Skin epidermis (tissue), 12 donors: ENCODE results near the gene SMARCE1.
A peak's percentile ranks its signal among the peaks of the same experiment; 100 is the strongest.

Experiments
- H3K27ac ChIP-seq, 21 experiments: fragments of 200-600 bp; sonication (generic) in 11 of 21; one replicate each; pipeline ENCODE4 v1.5.0; 2020; ENCODE audit warnings: mild to moderate bottlenecking in 3 of 21, inconsistent platforms in 2 of 21, moderate library complexity in 2 of 21
- H3K4me3 ChIP-seq, 7 experiments: fragments of 200-600 bp; sonication (generic) in 2 of 7; one replicate each; pipeline ENCODE4 v1.5.0; 2020; ENCODE audit warnings: inconsistent platforms in 2 of 7, mild to moderate bottlenecking in 2 of 7, moderate library complexity in 1 of 7

SMARCE1 gene

DNA sequence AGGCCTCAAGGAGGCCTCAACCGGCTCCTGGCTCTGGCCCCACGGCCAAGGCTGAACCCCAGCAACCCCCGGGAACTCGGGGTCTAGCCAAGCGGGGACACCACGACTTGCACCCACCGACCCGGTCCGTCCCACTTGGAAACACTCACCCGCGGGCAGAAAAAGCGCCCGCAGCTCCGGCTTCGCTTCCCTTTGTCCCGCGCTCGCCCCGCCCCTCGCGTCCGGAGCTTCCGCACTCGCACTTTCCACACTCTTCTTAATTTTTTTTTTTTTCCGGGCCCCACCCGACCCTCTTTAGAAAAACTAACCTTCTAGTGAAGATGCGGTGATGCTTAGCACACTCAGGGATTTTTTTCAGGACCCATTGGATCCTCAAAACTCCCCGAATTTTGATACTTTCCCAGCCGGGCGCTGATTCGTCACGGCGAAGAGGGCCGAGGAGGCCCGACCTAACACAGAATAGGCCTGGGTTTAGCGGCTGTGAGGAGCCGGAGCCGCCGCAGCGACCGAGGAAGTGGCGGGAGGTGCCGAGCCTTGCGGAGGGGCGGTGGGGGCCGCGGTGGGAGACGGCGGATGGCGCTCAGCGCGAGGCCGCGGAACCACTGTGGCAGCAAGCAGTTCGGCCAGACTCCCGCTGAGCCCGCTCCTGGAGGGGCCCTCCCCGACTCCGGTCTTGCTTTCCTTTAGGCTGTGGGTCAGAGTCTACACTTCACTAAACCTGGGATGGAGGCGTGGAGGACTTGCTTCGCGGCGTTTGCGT lies at the start of gene SMARCE1:
Gene SMARCE1 (minus strand): TSS at position 195 of the 760 bp plus-strand sequence. CDS start 2,016 bp downstream, outside the sequence.
- Histone ChIP-seq H3K27ac (peak within 1 kb of the TSS; percentile 96 to 100 (median 99)), H3K4me3 (peak within 1 kb of the TSS; percentile 63 to 96 (median 84))

DNA sequence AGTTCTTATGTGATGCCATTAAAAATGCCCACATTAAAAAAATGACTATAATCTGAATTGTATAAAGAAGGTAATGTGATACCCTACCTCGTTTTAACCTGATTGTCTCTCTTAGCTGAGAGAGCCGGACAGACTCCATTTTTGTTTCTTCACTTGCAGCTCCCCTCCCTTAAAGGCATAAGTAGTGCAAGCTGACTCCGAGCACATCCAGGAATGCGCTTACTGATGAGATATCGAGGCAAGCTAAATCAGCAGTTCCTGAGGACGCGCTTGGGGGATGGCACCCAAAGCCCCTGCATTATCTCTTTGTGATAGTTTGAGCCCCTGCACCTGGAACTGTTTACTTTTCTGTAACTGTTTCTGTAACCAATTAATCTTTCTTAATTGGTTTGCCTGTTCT lies 49.7 kb upstream of the SMARCE1 start:
- H3K27ac ChIP-seq: no peak overlapping the region
- H3K4me3 ChIP-seq: no peak overlapping the region

DNA sequence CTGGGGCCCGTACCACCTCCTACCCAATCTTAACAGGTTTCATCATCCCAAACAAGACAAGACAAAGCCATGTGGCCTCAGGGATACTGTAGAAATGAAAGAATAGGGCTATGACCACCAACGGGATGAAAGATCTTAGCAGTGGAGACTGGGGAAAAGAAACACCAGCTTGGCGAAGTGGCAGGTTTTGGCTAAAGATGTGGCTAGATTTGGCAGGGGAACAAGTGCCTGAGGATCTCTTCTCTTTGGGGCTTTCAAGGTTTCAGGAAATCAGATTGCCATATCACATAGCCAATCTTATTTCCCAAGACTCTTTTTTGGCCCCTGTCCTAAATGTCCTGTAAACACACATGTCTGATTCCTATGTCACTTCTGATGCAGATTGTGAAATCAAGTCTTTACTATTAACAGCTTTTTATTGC lies 49.0 kb upstream of the SMARCE1 start:
- H3K4me3 ChIP-seq: no peak overlapping the region
- peak overlapping the region in 1 of 21 experiments; percentile 25 for H3K27ac ChIP-seq

DNA sequence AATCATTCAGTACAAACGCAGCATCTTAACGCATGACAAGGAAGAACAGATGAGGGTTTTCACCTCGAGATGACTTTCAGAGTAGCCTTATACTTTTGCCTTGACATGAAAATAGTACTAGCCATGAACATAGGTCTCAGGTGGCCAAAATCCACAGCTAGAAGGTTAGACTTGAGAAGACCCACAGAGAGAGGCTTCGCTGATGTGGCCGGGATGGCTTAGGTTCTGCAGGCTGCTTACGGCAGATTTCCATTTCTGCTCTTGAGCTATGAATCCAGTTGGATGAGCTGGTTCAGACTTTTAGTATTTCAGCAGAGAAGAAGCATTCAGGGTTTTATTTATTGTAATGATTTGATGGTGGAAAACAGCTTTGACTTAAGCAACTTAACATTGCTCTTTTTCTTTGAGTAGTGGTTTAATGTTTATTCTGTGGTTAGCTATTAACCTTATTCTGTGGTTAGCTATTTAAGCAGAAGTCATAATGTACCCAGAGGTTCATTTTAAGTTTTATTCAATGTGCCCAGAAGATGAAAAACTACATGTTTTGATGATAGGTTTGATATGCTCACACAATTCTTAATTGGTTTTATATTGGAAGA lies 48.4 kb upstream of the SMARCE1 start:
- no peak overlapping the region for H3K27ac ChIP-seq

DNA sequence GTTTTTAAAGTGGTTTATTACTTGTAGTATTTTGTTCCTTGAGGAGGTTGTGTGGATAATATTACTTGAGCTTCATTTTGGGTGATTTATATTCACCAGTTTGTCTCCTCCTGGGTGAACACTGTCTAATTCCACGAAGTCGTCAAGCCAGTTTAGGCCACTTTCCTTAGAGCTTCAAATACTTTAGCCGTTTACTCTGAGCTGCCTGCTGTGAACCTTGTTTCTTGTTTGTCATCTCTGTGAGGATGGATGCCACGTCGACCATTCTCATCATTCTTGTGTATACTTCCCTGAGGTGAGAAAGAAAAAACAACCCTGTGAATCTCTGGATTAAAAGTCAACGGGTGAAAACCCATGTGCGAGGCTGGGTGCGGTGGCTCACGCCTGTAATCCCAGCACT lies 47.0 kb upstream of the SMARCE1 start:
- Histone ChIP-seq H3K4me3 (no peak overlapping the region), H3K27ac (no peak overlapping the region)

More for the DNA sequence above, 48.4 kb upstream of the SMARCE1 start:
- no peak overlapping the region for H3K4me3 ChIP-seq

DNA sequence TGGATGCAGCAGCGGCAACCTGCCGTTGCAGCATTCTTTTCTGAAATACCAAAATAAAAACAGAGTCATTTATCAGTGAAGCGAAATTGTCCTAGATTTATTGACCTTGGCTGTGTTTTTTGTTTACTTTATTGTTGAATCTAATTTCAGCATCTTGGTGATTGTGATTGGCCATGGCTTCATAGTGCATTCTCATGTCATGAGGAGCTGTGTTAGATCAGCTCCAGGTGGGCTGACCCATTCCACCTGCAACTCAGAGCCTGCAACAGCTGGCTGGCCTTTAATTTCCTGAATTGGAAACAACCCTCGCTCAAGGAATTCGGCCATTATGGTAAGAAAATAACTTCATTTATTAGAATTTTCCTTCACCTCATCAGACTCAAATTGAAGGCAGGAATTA lies 39.5 kb upstream of the SMARCE1 start:
- no peak overlapping the region for H3K27ac ChIP-seq

DNA sequence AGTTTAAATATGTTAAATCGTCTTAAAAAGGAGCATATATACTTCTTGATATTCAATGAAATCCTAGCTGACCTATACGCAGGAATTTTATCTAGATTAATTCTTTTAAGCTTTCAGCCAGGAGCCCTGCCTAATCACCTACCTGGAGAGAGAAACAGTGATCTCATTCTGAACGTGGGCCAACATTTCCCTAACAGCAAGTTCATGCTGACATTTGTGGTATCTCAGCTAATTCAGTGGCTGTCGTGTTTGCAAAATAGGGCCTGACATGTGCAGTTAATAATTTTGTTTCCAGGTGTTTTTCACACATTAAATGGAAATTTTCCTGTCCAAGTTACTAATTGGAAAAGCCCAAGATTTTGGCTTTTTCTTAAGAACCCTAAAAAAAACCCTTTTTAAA lies 38.6 kb upstream of the SMARCE1 start:
- H3K4me3 ChIP-seq: no peak overlapping the region
- no peak overlapping the region for H3K27ac ChIP-seq

More for the DNA sequence above, 39.5 kb upstream of the SMARCE1 start:
- no peak overlapping the region for H3K4me3 ChIP-seq

DNA sequence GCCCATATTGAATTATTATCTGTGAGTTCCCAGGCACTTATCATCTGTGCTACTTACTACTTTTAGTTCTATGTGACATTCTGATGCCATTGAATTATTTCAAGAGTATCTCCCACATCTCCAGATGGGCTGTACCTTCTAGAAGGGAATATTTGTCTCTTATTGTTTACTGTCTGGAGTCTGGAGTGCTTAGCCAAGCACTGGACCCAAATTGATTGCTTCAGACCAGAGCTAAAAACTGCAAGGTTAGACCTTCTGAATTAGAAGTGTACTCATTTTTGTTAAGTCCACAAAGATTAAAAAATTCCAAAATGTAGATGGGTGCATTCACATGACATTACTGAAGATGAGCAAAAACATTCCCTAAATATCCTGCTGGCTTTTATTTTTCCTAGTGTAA lies 33.4 kb upstream of the SMARCE1 start:
- Histone ChIP-seq H3K27ac (no peak overlapping the region), H3K4me3 (no peak overlapping the region)

DNA sequence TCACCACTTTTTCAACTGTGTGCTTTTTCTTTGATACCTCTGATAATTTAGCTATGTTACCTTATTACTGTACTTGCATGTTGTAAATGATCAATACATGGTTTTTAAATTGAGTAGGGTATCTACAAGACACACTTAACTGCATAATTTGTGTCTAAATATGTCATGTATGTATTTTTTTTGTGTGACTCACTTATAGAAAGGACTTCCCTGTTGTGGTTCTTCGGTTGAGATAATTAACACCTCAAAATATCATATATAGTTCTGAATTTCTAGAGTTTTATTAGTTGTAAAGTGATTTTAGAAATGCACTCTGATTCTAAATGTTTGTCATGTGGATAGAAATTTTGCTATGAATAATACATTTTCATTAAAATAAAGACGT lies 31.9 kb upstream of the SMARCE1 start:
- Histone ChIP-seq H3K4me3 (no peak overlapping the region), H3K27ac (no peak overlapping the region)

DNA sequence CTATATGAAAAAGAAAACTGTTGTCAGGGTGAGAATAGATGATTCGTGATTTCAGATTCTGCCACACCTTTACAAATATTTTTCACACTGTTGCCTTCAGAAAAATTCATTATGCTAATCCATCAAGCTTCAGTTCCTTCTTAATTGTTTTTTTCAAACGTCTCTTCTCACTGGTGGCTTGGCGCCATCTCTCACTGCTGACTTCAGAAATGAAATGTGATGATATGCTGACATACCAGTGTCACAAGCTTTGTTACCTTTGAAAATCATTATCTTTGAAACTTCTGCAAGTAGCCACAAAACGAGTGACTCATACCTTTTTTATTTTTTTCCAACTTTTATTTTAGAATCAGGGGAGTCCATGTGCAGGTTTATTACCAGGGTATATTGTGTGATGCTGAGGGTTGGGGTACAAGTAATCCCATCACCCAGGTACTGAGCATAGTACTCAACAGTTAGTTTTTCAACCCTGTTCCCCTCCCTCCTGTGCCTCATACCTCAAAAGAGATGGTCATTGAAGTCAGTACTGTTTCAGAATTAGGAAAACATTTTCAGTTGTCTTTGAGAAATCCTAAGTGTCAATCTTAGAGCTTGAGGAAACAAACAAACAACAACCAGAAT lies 31.4 kb upstream of the SMARCE1 start:
- no peak overlapping the region for H3K4me3 ChIP-seq

DNA sequence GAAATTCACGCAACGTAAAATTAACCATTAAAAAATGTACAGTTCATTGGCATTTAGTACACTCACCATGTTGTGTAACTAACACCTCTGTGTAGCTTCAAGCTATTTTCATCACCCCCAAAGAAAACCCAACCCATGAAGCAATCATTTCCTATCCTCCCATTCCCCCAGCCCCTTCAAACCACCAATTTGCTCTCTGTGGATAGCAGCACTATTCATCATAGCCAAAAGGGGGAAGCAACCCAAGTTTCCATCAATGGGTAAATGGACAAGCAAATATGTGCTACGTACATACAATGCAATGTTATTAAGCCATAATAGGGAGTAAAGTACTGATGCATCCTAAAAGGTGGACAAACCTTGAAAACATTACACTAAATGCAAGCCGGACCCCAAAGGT lies 28.3 kb upstream of the SMARCE1 start:
- Histone ChIP-seq H3K4me3 (no peak overlapping the region), H3K27ac (no peak overlapping the region)

More for the DNA sequence above, 31.4 kb upstream of the SMARCE1 start:
- no peak overlapping the region for H3K27ac ChIP-seq

DNA sequence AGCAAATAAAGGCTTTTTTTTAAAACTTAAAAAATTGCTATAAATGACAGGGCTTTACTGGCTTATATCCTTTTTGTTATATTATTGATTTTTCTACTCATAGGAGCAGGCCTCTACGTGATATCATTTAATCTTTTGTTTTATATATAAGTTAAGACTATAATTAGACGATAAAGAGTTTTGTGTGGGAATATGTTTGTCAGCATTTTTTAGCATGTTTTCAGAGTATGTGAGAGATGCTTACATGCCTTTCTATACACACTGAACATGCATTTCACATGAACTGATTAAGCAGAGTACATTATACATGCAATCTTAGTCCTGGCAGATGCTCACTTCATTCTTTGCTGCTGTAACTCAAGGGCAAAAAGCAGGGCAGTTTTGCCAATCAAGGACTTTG lies 25.0 kb upstream of the SMARCE1 start:
- no peak overlapping the region for H3K27ac ChIP-seq
- H3K4me3 ChIP-seq: no peak overlapping the region

DNA sequence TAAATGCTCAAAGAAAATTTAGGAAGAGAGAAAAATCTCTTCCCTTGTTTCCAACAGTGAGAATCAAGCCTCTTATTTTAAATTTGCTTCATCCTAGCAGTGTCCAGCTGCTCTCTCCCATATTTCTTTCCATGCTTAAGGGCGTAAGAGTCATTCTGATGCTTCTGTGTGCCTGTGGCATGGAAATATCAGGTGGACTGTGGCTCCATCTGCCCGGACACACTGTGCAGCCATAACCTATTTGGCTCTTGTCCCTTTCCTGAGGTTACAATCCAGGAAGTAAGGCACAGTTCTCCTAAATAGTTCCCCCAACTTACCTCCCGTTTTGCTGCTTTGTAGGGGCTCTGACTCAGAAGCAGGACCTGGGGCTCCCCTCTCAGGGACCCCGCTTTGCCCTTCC lies 23.7 kb upstream of the SMARCE1 start:
- Histone ChIP-seq H3K4me3 (no peak overlapping the region), H3K27ac (no peak overlapping the region)

DNA sequence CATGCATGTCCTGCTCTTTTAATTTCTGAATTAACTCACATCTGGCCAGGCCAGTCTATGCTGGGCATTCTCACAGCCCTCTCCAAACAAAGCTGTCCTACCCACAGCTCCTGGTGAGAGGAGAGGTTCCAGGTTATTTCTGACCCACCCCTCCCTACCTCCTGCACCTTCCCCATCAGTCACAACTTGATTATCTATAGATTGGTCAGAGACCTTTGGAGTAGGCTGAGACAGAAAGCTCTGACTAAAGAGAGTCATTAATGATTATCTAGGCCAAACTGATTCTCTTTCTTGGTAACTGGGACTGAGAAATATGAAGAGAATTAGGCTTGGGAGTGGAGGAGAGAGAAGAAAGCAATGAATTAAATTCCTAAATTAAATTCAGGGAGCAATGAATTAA lies 18.7 kb upstream of the SMARCE1 start:
- Histone ChIP-seq H3K4me3 (no peak overlapping the region), H3K27ac (no peak overlapping the region)

DNA sequence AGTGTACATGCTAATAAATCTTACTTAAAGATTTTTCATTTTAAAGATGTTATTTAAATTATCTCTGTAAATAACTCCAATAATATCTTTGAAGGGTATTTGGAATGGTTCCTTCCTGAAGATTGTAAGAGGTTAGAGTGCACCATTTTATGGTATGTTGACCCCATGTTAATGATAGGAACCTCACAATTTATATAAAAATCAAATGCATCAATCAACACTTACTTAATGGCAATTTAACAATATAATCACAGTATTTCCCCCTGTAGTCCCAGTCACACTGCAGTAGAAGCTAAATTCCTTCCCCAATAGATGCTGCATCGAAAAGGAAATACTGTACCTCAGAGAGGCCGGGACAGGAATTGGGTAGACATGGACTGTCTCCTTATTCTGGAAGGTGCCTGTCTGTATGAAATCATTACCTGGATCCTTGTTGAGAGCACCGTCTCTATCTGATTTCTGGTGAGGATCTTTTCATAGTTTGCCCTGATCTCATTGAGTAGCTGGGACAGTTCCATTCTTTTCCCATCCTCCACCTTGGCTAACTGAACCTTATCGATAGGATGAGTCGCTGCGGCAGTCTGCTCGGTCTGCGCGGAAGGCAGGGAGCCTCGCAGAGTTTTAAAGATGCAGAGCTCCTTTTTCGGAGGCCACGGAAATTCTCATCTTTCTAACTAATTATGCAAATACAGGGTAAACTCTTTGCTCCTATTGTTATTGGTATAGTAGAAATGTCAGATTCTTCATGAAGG lies 17.1 kb upstream of the SMARCE1 start, which contains the start of gene KRT222:
Gene KRT222 (minus strand): TSS at position 596 of the 752 bp plus-strand sequence. CDS start 78 bp downstream, at position 518.
- Histone ChIP-seq H3K4me3 (peak within 1 kb of the TSS in 4 of 7 experiments; percentile 1 to 14 (median 4)), H3K27ac (no peak within 1 kb of the TSS)

DNA sequence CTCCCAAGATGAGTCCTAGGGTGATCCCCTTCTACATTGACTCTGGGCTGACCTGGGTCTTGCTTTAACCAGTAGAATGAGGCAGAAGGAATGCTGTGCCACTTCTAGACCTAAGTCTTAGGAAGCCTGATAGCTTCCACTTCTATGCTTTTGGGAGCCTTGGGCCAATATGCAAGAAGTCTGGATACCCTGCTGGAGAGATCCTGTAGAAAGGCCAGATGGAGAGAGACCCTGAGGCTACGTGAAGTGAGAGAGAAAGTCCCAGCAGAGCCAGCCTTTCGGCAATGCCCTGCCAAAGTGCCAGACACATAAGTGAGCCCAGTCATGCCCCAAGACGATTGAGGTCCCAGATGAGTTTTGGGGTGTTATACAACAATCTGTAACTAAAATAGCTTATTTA lies 15.6 kb upstream of the SMARCE1 start:
- no peak overlapping the region for H3K27ac ChIP-seq
- no peak overlapping the region for H3K4me3 ChIP-seq

DNA sequence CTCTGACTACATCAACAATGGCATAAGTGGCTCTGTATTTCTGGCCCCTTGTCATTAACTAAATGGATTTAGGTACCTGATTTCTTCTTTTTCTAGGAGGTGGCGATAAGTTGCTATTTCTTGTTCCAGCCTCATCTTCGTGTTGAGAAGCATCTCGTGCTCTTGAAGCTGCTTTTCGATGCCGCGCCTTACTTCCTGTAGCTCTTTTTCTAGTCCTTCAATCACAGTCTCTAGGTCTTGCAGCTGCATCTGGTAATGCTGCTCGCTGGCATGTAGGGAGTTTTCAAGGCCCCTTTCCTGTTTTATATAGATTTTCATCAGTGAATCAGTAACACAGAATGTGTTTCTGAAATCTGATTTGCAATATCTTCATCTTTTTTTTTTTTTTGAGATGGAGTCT lies 12.3 kb upstream of the SMARCE1 start:
- Histone ChIP-seq H3K27ac (no peak overlapping the region), H3K4me3 (no peak overlapping the region)

DNA sequence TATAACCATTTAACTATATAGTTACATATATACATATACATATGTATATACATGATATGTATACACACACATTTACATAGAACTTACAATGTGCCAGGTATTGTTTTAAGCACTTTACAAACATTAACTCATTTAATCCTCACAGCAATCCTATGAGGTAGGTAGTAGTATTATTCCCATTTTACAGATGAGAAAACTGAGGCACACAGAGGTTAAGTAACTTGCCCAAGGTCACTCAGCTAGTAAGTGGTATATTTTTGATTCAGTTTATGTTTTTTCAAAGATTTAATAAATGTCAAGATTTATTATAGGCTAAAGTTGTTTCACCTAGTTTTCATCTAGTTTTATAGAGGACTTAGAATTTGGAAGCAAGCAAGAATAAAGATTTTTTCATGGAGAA lies 10.8 kb upstream of the SMARCE1 start:
- H3K4me3 ChIP-seq: no peak overlapping the region
- H3K27ac ChIP-seq: no peak overlapping the region

DNA sequence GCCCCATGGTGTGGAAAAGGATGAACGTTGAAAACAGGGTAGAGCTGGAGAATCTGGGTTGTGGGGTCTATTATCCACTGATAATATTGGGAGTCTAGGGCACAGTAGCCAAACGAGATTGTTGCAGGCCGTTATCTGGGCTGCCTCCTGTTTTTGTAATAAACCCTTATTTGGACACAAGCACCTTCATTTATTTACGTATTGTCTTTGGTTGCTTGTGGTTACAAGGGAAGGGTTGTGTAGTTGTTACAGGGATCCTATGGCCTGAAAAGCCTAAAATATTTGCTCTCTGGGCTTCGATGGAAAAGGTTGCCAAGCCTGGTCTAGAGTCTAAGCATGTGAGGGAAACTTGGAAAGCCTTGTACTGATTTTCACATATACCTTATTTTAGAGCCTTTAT lies 4.3 kb upstream of the SMARCE1 start:
- H3K27ac ChIP-seq: no peak overlapping the region
- no peak overlapping the region for H3K4me3 ChIP-seq

DNA sequence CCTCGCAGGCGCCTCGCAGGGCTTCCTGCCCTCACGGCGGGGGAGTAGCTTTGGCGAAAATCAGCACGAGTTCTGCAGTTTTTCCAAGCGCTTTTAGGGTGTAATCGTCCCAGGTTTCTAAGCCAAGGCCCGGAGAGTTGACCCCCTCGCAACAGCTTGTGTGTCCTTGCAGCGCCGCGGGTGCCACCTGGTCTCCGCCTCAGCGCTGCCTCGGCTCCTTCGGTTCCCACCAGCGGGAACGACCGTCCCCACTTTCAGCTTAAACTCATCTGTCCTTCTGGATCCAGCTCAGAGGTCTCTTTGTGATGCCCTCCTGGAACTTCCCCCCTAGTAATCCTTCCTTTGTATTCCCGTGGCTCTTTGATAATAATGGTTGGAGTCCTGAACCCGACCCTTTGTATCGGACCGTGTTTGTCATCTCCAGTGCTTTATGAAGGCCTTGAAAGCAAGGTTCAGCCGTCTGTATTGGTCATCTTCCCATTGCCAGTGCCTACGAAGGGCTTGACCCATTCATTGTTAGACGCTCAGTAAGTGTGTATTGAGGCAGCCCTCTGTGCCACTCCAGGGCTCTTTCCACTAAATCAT lies 858 bp upstream of the SMARCE1 start:
- peak overlapping the region; percentile 96 to 100 (median 99) for H3K27ac ChIP-seq
- H3K4me3 ChIP-seq: peak overlapping the region; percentile 63 to 96 (median 84)
